ENCODE results near the gene TMEM132C.

DNA sequence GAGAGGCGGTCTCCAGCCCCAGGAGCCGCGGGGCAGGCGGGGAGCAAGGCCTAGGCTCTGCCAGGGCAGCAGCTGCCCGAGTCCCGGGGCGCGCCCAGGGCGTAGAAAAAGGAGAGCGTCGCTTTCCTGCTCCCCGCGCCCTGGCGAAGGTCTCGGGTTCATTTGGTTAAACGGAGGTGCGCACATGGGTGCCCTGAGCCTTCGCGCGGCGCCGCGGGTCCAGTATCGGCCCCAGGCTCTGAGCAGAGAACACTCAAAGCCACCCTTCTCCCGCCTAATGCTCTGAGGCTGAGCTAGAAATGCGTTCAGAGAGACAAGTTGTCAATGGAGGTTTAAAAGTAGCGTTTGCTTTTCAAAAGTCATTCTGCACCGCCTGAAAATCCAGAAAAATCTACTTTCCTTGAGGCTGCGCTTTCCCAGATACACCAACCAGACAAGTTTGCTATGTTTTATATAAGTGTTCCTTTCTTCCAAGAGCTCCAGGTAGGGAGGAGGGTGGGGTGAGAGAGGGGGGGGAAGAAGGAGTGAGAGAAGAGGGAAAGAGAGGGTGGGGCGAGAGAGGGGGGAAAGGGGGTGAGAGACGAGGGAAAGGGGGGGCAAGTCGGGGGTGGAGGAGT is 1.5 kb downstream of the TMEM132C start:
- TF ChIP-seq, protein P1, sequence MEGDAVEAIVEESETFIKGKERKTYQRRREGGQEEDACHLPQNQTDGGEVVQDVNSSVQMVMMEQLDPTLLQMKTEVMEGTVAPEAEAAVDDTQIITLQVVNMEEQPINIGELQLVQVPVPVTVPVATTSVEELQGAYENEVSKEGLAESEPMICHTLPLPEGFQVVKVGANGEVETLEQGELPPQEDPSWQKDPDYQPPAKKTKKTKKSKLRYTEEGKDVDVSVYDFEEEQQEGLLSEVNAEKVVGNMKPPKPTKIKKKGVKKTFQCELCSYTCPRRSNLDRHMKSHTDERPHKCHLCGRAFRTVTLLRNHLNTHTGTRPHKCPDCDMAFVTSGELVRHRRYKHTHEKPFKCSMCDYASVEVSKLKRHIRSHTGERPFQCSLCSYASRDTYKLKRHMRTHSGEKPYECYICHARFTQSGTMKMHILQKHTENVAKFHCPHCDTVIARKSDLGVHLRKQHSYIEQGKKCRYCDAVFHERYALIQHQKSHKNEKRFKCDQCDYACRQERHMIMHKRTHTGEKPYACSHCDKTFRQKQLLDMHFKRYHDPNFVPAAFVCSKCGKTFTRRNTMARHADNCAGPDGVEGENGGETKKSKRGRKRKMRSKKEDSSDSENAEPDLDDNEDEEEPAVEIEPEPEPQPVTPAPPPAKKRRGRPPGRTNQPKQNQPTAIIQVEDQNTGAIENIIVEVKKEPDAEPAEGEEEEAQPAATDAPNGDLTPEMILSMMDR (conservative IDR thresholded peaks at IDR 0.05) = no peak
- TF ChIP-seq ZFX (IDR thresholded peaks at IDR 0.05) = no peak

All from C4-2B (cell line).